K562 (cell line): ENCODE results near the gene RTL10. TPM values are rescaled to one million over a fixed set of nuclear protein-coding genes. Genes with fewer than 3 reads are reported as not detected.

Experiments used
- CSDE1 ChIP-seq, 2 experiments: fragments of 450-650 bp; IDR thresholded peaks; 2 replicates each; pipeline ENCODE4 v1.6.1; 2016; ENCODE audit warnings: mild to moderate bottlenecking in 1 of 2
- ELF4 ChIP-seq: fragments of 450-650 bp; formaldehyde crosslinking; IDR thresholded peaks from 2 replicates; pipeline ENCODE4 v1.4.0; 2022; ENCODE audit warnings: missing genetic modification characterization
- HINFP ChIP-seq: fragments of 450-650 bp; conservative IDR thresholded peaks from 2 replicates; pipeline ENCODE4 v1.6.1; 2016; ENCODE audit warnings: missing genetic modification characterization, low read depth, mild to moderate bottlenecking, control low read depth, missing compliant biosample characterization
- LCOR ChIP-seq: sonication (generic); formaldehyde crosslinking; IDR thresholded peaks from 2 replicates; pipeline ENCODE4 v1.8.0; 2022; ENCODE audit warnings: mild to moderate bottlenecking, missing genetic modification reagents
- MLLT1 ChIP-seq, 2 experiments: fragments of 450-650 bp; IDR thresholded peaks; 2 replicates each; pipeline ENCODE4 v1.6.1; 2016
- NFATC3 ChIP-seq: fragments of 450-650 bp; IDR thresholded peaks from 2 replicates; pipeline ENCODE4 v1.6.1; 2017; ENCODE audit warnings: mild to moderate bottlenecking
- PCBP2 ChIP-seq: fragments of 200-400 bp; formaldehyde crosslinking; IDR thresholded peaks from 2 replicates; pipeline ENCODE4 v1.6.1; 2018; ENCODE audit warnings: low read length, low read depth, mild to moderate bottlenecking, moderate library complexity; ENCODE audit not compliant: poor library complexity, severe bottlenecking
- PKNOX1 ChIP-seq: fragments of 450-650 bp; IDR thresholded peaks from 2 replicates; pipeline ENCODE4 v1.6.1; 2016
- SAFB ChIP-seq: fragments of 200-400 bp; formaldehyde crosslinking; IDR thresholded peaks from 2 replicates; pipeline ENCODE4 v1.6.1; 2017; ENCODE audit warnings: low read depth, low read length, borderline replicate concordance
- SAP30 ChIP-seq: fragments of 200-600 bp; sonication (generic); IDR thresholded peaks from 2 replicates; pipeline ENCODE4 v1.6.1; 2012; ENCODE audit warnings: borderline replicate concordance, low read depth, mild to moderate bottlenecking, moderate library complexity, low read length, control low read depth, inconsistent platforms; ENCODE audit not compliant: insufficient read depth, poor library complexity, severe bottlenecking
- TCF7 ChIP-seq: sonication (generic); IDR thresholded peaks from 2 replicates; pipeline ENCODE4 v1.6.1; 2016; ENCODE audit warnings: antibody characterized with exemption, borderline replicate concordance
- TGIF2 ChIP-seq: sonication (generic); formaldehyde crosslinking; IDR thresholded peaks from 2 replicates; pipeline ENCODE4 v1.8.1; 2022; ENCODE audit warnings: mild to moderate bottlenecking, missing genetic modification reagents, moderate library complexity
- ZBTB5 ChIP-seq: fragments of 450-650 bp; IDR thresholded peaks from 2 replicates; pipeline ENCODE4 v1.6.1; 2017; ENCODE audit warnings: antibody characterized with exemption
- ZKSCAN1 ChIP-seq: fragments of 150-350 bp; IDR thresholded peaks from 2 replicates; pipeline ENCODE4 v1.6.1; 2016; ENCODE audit warnings: low read depth, low read length
- ZNF133 ChIP-seq: fragments of 250-450 bp; sonication (Bioruptor Pico); IDR thresholded peaks from 2 replicates; pipeline ENCODE4 v1.4.0; 2020; ENCODE audit warnings: mild to moderate bottlenecking
- ZNF277 ChIP-seq: fragments of 250-450 bp; sonication (Bioruptor Pico); IDR thresholded peaks from 2 replicates; pipeline ENCODE4 v1.8.0; 2022; ENCODE audit warnings: inconsistent platforms, mild to moderate bottlenecking, moderate library complexity, borderline replicate concordance
- ZNF655 ChIP-seq: fragments of 250-450 bp; sonication (Bioruptor Pico); IDR thresholded peaks from 2 replicates; pipeline ENCODE4 v1.5.0; 2021
- ZZZ3 ChIP-seq: fragments of 450-650 bp; IDR thresholded peaks from 2 replicates; pipeline ENCODE4 v1.6.1; 2016; ENCODE audit warnings: antibody characterized with exemption, mild to moderate bottlenecking, moderate library complexity
- polyA plus RNA-seq, 8 experiments: library from polyadenylated mRNA; depleted of rRNA in 4 of 8; stranded (reverse) in 5 of 8; unstranded in 3 of 8; fragments of >200 nt; fragmentation: Nextera tagmentation in 2 of 8; fragmentation: Illumina TruSeq in 1 of 8; extraction: Ambion mirVana in 2 of 8; extraction: Trizol in 1 of 8; gene quantifications; 2 replicates each; pipeline versions ENCODE4 v1.2.1 to v1.2.3, GENCODE V29; 2011 to 2014; ENCODE audit warnings: inconsistent platforms in 1 of 8, missing spikeins in 1 of 8
- total RNA-seq, 7 experiments: library from RNA; depleted of rRNA in 6 of 7; stranded (reverse); fragments of >200 nt in 6 of 7; fragmentation: Illumina TruSeq in 2 of 7; extraction: Trizol in 2 of 7; gene quantifications; 2 replicates each; pipeline versions ENCODE4 v1.2.1 to v1.2.3, GENCODE V29; 2011 to 2021; ENCODE audit warnings: low replicate concordance in 1 of 7

RTL10 gene
- total and polyA plus RNA-seq, 9 of the 15 experiments (the other 6 are each of a cell fraction or from before 2014, with no cell fraction given), result 19.8 to 75.5 (median 32.5) TPM

GRCh38 chr22:19806213-19807160 lies 48.2 kb downstream of the RTL10 start (continued):
- TF ChIP-seq ZNF277 (CRISPR knock-in tag) (no peak), PKNOX1 (peak; percentile 97), MLLT1 (IDR thresholded peaks at IDR 0.05) (peak in 1 of 2 experiments; percentile 93; a peak in 2 of 4 replicates), NFATC3 (no peak), ZZZ3 (no peak), PCBP2 (no peak), ZKSCAN1 (peak; percentile 63; the same call in 1 of the 2 replicates), ELF4 (CRISPR knock-in tag) (no peak), TCF7 (no peak), TGIF2 (CRISPR knock-in tag) (no peak), SAFB (0 out of 2 replicates have a peak, but pooled peaks have one; percentile 26), ZNF655 (CRISPR knock-in tag) (no peak), ZNF133 (no peak), CSDE1 (IDR thresholded peaks at IDR 0.05) (no peak), LCOR (no peak), HINFP (tag) (no peak), SAP30 (peak; percentile 91), ZBTB5 (no peak)
